ENCODE data around the gene MLPH. TPM values are rescaled to one million over a fixed set of nuclear protein-coding genes. Genes with fewer than 3 reads are reported as not detected.

Gene MLPH
- total and polyA plus RNA-seq, 2 of the 13 experiments (the other 11 are each of a cell fraction or from before 2014, with no cell fraction given): 0.12 TPM; not detected in 1

- TF ChIP-seq ZNF609 (CRISPR knock-in tag; IDR thresholded peaks at IDR 0.05; ENCODE audit: borderline replicate concordance): peak; percentile 34; the same call in 1 of the 2 replicates
- TF ChIP-seq ZNF101 (CRISPR knock-in tag; IDR thresholded peaks at IDR 0.05; ENCODE audit: borderline replicate concordance, low read depth): no peak
- no peak for TF ChIP-seq SIN3B (IDR thresholded peaks at IDR 0.05; ENCODE audit: low read length)
- no peak for TF ChIP-seq PCBP1 (IDR thresholded peaks at IDR 0.05; ENCODE audit: borderline replicate concordance, low read depth, low read length)
- TF ChIP-seq TOPORS (CRISPR knock-in tag; IDR thresholded peaks at IDR 0.05): no peak
- TF ChIP-seq THAP8 (CRISPR knock-in tag; IDR thresholded peaks at IDR 0.05; ENCODE audit: borderline replicate concordance): no peak
- TF ChIP-seq TFDP1 (CRISPR knock-in tag; IDR thresholded peaks at IDR 0.05; ENCODE audit: borderline replicate concordance): peak; percentile 14; the same call in 1 of the 2 replicates
- TF ChIP-seq ZNF12 (CRISPR knock-in tag; IDR thresholded peaks at IDR 0.05): no peak
- TF ChIP-seq MEIS2 (CRISPR knock-in tag; IDR thresholded peaks at IDR 0.05): peak; percentile 59; the same call in 1 of the 2 replicates
- 0 out of 2 replicates have a peak, but pooled peaks have one; percentile 66 for TF ChIP-seq TOE1 (CRISPR knock-in tag; IDR thresholded peaks at IDR 0.05)
- TF ChIP-seq ZNF580 (CRISPR knock-in tag; IDR thresholded peaks at IDR 0.05; ENCODE audit: borderline replicate concordance, low read depth): peak; percentile 62; the same call in 1 of the 2 replicates
- TF ChIP-seq ZNF674 (CRISPR knock-in tag; IDR thresholded peaks at IDR 0.05; ENCODE audit: low read depth): no peak
- TF ChIP-seq ZNF550 (CRISPR knock-in tag; IDR thresholded peaks at IDR 0.05; ENCODE audit: borderline replicate concordance): no peak
- TF ChIP-seq ZNF672 (CRISPR knock-in tag; IDR thresholded peaks at IDR 0.05): no peak
- no peak for TF ChIP-seq SIX4 (CRISPR knock-in tag; IDR thresholded peaks at IDR 0.05)
- TF ChIP-seq ZNF660 (CRISPR knock-in tag; IDR thresholded peaks at IDR 0.05; ENCODE audit: borderline replicate concordance, low read depth): no peak
- TF ChIP-seq ZNF234 (CRISPR knock-in tag; conservative IDR thresholded peaks at IDR 0.05): no peak
- no peak for TF ChIP-seq ZNF724P (CRISPR knock-in tag; IDR thresholded peaks at IDR 0.05; ENCODE audit: borderline replicate concordance)
- no peak for TF ChIP-seq ZNF569 (CRISPR knock-in tag; IDR thresholded peaks at IDR 0.05; ENCODE audit: borderline replicate concordance)
- TF ChIP-seq HNRNPH1 (optimal IDR thresholded peaks at IDR 0.05; ENCODE audit: low read depth, low read length): no peak
- TF ChIP-seq RAD21 (CRISPR knock-in tag; IDR thresholded peaks at IDR 0.05): 0 out of 2 replicates have a peak, but pooled peaks have one; percentile 13
- no peak for TF ChIP-seq PRMT3 (CRISPR knock-in tag; IDR thresholded peaks at IDR 0.05; ENCODE audit: borderline replicate concordance, low read depth)
- TF ChIP-seq THYN1 (CRISPR knock-in tag; IDR thresholded peaks at IDR 0.05; ENCODE audit: borderline replicate concordance, low read depth): no peak
Observed at GRCh38 chr2:237600205-237600846, 113.3 kb downstream of the MLPH start (continued).
